Astrocyte (in vitro differentiated cells and primary cell): ENCODE data around the gene SLC22A7.

ENCODE experiments used
- EZH2 ChIP-seq: IDR thresholded peaks from 2 replicates; pipeline ENCODE4 v1.6.1; 2012; ENCODE audit warnings: mild to moderate bottlenecking, low read length, inconsistent platforms; ENCODE audit not compliant: insufficient read depth
- TF ChIP-seq, protein P1 (sequence below): IDR thresholded peaks from 2 replicates; pipeline ENCODE4 v1.5.1; 2011; ENCODE audit warnings: low read depth, mild to moderate bottlenecking, inconsistent platforms, low read length, moderate library complexity; ENCODE audit not compliant: insufficient read depth

DNA sequence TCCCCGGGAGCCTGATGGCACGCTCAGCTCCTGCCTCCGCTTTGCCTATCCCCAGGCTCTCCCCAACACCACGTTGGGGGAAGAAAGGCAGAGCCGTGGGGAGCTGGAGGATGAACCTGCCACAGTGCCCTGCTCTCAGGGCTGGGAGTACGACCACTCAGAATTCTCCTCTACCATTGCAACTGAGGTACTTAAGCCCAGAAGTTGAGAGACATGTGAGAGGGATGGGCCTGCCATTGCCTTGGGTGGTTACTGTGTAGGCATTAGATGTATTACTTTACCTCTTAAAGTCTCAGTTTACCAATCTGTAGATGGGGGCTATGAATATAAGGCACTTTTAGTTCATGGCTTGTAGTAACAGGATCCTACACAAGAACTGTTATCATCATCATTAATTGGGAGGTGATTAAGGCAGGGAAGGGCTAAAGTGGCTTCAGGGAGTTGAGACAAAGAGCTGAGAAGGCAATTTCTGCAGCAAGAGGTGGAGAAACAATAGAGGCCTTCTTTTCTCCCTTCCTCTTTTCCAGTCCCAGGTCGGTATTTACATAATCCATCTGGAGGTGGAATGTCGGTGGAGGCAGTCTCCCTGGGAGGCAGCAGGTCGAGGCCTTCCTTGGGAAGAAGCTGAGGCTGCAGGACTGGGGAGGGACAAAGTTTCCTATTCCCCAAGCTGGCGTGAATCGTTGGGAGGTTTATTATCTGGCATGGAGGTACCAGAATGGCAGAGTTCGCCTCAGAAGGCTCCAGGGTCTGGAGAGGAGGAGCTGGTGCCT lies 691 bp downstream of the SLC22A7 start:
- TF ChIP-seq, protein P1, sequence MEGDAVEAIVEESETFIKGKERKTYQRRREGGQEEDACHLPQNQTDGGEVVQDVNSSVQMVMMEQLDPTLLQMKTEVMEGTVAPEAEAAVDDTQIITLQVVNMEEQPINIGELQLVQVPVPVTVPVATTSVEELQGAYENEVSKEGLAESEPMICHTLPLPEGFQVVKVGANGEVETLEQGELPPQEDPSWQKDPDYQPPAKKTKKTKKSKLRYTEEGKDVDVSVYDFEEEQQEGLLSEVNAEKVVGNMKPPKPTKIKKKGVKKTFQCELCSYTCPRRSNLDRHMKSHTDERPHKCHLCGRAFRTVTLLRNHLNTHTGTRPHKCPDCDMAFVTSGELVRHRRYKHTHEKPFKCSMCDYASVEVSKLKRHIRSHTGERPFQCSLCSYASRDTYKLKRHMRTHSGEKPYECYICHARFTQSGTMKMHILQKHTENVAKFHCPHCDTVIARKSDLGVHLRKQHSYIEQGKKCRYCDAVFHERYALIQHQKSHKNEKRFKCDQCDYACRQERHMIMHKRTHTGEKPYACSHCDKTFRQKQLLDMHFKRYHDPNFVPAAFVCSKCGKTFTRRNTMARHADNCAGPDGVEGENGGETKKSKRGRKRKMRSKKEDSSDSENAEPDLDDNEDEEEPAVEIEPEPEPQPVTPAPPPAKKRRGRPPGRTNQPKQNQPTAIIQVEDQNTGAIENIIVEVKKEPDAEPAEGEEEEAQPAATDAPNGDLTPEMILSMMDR, result no peak
- TF ChIP-seq EZH2, result no peak
